ENCODE data around the gene PNLDC1.

- TF ChIP-seq CTCF (conservative IDR thresholded peaks at IDR 0.05) = no peak
- TF ChIP-seq EZH2 (IDR thresholded peaks at IDR 0.05; ENCODE audit: low read depth) = no peak
Measured at GRCh38 chr6:159756508-159756907, 43.6 kb upstream of the PNLDC1 start.

Data from PC-9 (cell line).